HEK293 (cell line): ENCODE results near the gene TSPAN9.

Source experiments
- KLF16 ChIP-seq: fragments of 450-650 bp; formaldehyde crosslinking; IDR thresholded peaks from 2 replicates; pipeline ENCODE4 v1.5.1; 2017; ENCODE audit warnings: missing biosample characterization, missing genetic modification characterization
- ZEB2 ChIP-seq: fragments of 450-650 bp; formaldehyde crosslinking; IDR thresholded peaks from 2 replicates; pipeline ENCODE4 v1.5.1; 2016; ENCODE audit warnings: missing biosample characterization, missing genetic modification characterization
- ZFP3 ChIP-seq: fragments of 450-650 bp; formaldehyde crosslinking; IDR thresholded peaks from 2 replicates; pipeline ENCODE4 v1.5.1; 2016; ENCODE audit warnings: low read depth, missing biosample characterization, missing genetic modification characterization
- ZNF274 ChIP-seq, 2 experiments: fragments of 200-500 bp in 1 of 2; fragments of 450-650 bp in 1 of 2; sonication (Bioruptor generic) in 1 of 2; formaldehyde crosslinking in 1 of 2; IDR thresholded peaks; 2 replicates each; pipeline versions ENCODE4 v1.5.1 to v1.6.1; 2014 to 2016; ENCODE audit warnings: borderline replicate concordance in 1 of 2, inconsistent platforms in 1 of 2, low read length in 1 of 2, missing biosample characterization in 1 of 2, missing genetic modification characterization in 1 of 2
- ZNF776 ChIP-seq: fragments of 450-650 bp; formaldehyde crosslinking; IDR thresholded peaks from 2 replicates; pipeline ENCODE4 v1.5.0; 2017; ENCODE audit warnings: missing biosample characterization, missing genetic modification characterization, borderline replicate concordance
- ZSCAN23 ChIP-seq: fragments of 450-650 bp; formaldehyde crosslinking; IDR thresholded peaks from 2 replicates; pipeline ENCODE4 v1.5.1; 2016; ENCODE audit warnings: missing biosample characterization, missing genetic modification characterization
- TF ChIP-seq, protein P1 (sequence below): fragments of 450-650 bp; formaldehyde crosslinking; IDR thresholded peaks from 2 replicates; pipeline ENCODE4 v1.5.1; 2016; ENCODE audit warnings: missing biosample characterization, missing genetic modification characterization
- TF ChIP-seq, protein P2 (sequence below): fragments of 450-650 bp; formaldehyde crosslinking; IDR thresholded peaks from 2 replicates; pipeline ENCODE4 v1.5.1; 2016; ENCODE audit warnings: missing biosample characterization, missing genetic modification characterization

DNA sequence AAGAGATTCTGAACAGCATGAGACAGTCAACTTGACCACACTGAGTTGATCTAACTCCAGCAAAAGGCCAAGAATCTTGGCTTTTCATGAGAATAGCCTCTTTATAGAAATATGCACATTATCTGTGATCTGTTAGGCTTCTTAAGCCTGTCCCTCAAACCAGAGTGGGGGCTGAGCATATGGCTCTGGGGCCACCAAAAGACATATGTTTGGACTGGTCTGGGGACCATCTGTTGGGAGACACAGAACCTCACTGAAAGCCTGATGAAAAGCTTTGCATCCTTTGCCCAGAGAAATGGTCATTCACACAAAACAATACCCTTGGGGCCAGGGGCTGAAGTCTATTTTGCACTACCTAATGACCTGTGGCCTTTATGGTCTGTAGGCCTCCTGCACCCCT lies 248.6 kb downstream of the TSPAN9 start:
- TF ChIP-seq ZSCAN23 (tag by site-specific recombination) (no peak), ZNF776 (tag by site-specific recombination) (no peak), ZNF274 (IDR thresholded peaks at IDR 0.05; ENCODE audit: low read length) (no peak), ZNF274 (tag by site-specific recombination; IDR thresholded peaks at IDR 0.05; ENCODE audit: borderline replicate concordance) (no peak), ZEB2 (tag by site-specific recombination) (no peak), ZFP3 (no peak), KLF16 (no peak)
- TF ChIP-seq, protein P1, sequence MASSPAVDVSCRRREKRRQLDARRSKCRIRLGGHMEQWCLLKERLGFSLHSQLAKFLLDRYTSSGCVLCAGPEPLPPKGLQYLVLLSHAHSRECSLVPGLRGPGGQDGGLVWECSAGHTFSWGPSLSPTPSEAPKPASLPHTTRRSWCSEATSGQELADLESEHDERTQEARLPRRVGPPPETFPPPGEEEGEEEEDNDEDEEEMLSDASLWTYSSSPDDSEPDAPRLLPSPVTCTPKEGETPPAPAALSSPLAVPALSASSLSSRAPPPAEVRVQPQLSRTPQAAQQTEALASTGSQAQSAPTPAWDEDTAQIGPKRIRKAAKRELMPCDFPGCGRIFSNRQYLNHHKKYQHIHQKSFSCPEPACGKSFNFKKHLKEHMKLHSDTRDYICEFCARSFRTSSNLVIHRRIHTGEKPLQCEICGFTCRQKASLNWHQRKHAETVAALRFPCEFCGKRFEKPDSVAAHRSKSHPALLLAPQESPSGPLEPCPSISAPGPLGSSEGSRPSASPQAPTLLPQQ (tag by site-specific recombination): no peak
- TF ChIP-seq, protein P2, sequence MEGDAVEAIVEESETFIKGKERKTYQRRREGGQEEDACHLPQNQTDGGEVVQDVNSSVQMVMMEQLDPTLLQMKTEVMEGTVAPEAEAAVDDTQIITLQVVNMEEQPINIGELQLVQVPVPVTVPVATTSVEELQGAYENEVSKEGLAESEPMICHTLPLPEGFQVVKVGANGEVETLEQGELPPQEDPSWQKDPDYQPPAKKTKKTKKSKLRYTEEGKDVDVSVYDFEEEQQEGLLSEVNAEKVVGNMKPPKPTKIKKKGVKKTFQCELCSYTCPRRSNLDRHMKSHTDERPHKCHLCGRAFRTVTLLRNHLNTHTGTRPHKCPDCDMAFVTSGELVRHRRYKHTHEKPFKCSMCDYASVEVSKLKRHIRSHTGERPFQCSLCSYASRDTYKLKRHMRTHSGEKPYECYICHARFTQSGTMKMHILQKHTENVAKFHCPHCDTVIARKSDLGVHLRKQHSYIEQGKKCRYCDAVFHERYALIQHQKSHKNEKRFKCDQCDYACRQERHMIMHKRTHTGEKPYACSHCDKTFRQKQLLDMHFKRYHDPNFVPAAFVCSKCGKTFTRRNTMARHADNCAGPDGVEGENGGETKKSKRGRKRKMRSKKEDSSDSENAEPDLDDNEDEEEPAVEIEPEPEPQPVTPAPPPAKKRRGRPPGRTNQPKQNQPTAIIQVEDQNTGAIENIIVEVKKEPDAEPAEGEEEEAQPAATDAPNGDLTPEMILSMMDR (tag by site-specific recombination): no peak
